G401 (cell line): ENCODE data around the gene IER3. TPM values are rescaled to one million over a fixed set of nuclear protein-coding genes. Genes with fewer than 3 reads are reported as not detected.
"Not testable (repeated sequence)": the region's sequence is repeated elsewhere in the genome, so short reads cannot be mapped to it uniquely, and the experiment has no call there.

Experiments used
- DNase-seq: peaks from one replicate; pipeline ENCODE4 v3.0.0-alpha.2; 2015; ENCODE audit warnings: low spot score
- in situ Hi-C: cut with HindIII; loops from 2 replicates; pipeline ENCODE4 v1.10.0; 2016; ENCODE audit warnings: low sequenced_read_pairs, mixed read lengths
- total RNA-seq: library from RNA; depleted of rRNA; stranded (reverse); fragments of >200 nt; shearing (Covaris generic); gene quantifications from 2 replicates; pipeline ENCODE4 v1.2.3, GENCODE V29; 2014

IER3 gene
- total RNA-seq, 1 experiment from 2014 or later = 257 TPM

DNA sequence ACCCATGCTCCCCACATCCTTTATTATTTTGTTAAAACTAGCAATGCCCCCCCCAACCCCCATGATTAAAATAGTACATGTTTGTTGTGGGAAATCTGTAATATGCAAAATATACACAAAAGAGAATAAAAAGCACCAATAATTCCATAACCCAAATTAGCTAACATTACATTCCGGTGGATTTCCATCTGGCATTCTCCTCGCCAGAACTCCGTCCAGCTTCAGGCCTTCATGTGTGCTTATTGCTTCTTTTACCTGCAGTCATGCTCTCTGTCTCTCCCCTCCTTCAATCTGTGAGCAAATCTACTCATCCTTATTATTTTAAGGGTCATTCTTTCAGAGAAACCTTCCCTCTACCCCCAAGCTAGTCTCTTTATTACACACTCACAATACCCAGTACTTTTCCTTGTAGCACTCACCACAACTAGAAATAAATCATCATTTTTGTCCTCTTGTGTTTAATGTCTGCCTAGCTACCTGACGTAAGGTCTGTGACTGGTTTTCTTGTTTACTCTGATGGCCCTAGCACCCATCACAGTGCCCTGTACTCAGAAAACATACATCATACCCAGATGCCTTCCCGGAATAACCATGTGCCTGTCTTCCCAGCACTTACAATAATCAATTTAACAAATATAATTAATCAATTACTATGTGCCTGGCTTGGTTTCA is 25.6 kb upstream of the IER3 start:
- in situ Hi-C loops = no loop called here
- DNase-seq = no peak

- in situ Hi-C loops = no loop called here
- no peak for DNase-seq
Observed at GRCh38 chr6:30769088-30769852, 24.9 kb upstream of the IER3 start.

DNA sequence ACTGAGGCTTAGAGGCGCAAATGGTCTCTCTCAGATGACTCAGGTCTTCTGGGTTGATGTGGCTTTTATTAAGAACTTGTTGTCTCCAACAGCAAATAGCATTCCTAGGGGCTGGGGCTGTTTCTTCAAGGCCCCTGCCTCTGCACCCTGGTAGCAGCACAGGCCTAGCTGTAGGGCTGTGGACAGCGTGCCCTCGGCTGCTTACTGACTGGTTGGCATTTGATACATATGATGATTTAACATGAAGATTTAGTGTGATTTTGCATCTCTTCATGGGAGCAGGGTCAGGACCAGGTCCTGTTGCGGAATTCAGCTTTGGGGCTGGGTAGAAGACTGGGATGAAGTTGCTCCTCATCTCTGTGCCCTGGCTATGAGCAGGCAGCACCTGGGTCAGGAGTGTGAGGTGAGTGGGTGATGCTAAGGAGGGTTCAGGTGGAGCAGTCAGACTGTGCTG is 24.3 kb upstream of the IER3 start:
- no peak for DNase-seq
- in situ Hi-C loops = no loop called here

- no peak for DNase-seq
- in situ Hi-C loops = no loop called here
Observed at GRCh38 chr6:30767944-30768301, 23.6 kb upstream of the IER3 start.

- no peak for DNase-seq
- in situ Hi-C loops = no loop called here
Observed at GRCh38 chr6:30767158-30767943, 23.0 kb upstream of the IER3 start.

DNA sequence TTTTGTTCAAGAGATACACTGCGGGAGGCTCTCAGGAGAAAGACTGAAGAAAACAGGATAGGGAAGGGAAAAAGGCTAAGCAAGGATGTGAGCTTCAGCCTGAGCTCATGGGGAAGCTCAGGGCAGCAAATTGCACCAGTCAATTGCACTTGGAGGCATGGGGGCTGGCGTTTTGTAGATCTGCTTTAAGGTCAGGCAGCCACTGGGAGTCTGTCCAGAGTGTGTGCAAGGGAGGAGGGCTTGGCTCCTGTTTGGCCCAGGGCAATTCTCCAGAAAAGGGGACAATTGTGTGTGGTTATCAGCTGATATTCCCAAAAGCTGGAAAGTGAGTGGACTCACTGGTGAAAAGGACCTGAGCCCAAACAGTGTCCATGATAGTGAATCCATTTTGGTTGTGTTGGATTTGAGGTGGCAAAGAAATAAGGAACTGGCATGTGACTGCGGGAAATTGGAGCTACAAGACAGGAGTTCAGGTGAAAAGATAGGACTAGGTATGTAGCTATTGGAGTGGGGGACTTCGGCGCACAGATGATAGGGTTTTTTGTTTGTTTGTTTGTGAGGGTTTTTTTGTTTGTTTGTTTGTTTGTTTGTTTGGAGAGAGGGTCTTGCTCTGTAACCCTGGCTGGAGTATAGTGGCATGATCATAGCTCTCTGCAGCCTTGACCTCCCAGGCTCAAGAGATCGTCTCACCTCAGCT is 22.3 kb upstream of the IER3 start:
- in situ Hi-C loops = no loop called here
- no peak for DNase-seq

- peak; percentile 61 for DNase-seq
- in situ Hi-C loops = not testable (repeated sequence)
Observed at GRCh38 chr6:30765495-30765894, 21.1 kb upstream of the IER3 start.

GRCh38 chr6:30764490-30765043 is 20.2 kb upstream of the IER3 start:
- in situ Hi-C loops = not testable (repeated sequence)
- DNase-seq = peak; percentile 31

GRCh38 chr6:30763618-30764489 is 19.5 kb upstream of the IER3 start:
- peak; percentile 81 for DNase-seq
- in situ Hi-C loops = no loop called here

DNA sequence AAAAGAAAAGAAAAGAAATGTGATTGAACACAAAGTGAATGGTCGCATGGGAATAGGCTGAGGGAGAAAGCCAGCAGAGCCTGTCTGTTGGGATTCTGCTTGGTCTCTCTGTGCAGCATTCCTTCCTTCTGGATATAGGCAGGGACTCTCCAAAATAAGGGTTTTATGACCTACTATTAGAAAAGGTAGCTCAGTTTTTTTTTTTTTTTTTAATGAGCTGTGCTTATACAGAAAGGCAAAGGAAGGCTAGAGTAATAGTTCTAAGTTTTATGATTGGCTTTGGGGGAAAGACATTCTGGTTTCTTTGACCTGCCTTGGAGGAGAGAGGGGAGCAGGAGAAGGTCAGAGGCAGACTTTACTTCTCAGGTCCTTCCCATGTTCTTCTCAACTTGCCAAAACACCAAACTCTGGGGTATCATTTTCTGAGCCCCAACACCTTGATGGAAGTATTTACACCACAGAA is 18.8 kb upstream of the IER3 start:
- in situ Hi-C loops = no loop called here
- DNase-seq = no peak

DNA sequence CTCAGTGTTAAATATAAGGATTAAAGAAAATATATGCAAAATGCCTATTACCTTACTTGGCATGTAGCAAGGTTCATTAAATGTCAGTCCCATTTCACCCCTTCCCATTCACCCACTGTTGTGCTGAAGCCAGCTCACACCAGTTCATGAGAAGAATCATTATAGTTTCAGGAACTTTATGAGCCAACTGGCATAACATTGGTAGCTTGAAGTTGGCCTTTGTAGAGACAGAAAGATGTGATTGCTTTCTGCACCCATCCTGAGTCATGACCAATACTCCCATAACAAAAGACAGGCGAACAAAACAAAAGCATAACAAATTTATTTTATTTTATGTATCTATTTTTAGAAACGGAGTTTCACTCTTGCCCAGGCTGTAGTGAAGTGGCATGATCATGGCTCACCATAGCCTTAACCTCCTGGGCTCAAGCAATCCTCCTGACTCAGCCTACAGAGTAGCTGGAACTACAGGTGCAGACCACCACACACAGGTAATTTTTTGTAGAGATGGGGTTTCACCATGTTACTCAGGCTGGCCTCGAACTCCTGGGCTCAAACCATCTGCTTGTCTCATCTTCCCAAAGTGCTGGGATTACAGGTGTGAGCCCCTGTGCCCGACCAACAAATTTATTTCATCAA is 17.6 kb upstream of the IER3 start:
- in situ Hi-C loops = no loop called here
- DNase-seq = no peak

DNA sequence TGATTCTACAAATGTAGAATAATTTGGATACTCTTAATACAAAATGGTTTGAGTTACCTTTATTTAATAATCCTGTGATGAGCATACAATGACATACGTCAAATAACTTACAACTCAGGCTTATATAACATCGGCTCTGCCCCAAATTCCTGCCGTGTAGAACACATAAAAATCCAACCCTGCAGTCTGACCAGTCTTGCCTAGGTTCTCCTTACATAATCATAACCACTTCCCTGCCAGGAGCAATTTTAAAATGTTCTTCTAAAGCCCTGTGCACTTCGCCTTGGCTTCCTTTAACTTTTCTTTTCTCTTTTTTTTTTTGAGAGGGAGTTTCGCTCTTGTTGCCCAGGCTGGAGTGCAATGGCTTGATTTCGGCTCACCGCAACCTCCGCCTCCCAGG is 16.2 kb upstream of the IER3 start:
- in situ Hi-C loops = no loop called here
- DNase-seq = no peak

- in situ Hi-C loops = no loop called here
- no peak for DNase-seq
Observed at GRCh38 chr6:30759575-30760239, 15.4 kb upstream of the IER3 start.

DNA sequence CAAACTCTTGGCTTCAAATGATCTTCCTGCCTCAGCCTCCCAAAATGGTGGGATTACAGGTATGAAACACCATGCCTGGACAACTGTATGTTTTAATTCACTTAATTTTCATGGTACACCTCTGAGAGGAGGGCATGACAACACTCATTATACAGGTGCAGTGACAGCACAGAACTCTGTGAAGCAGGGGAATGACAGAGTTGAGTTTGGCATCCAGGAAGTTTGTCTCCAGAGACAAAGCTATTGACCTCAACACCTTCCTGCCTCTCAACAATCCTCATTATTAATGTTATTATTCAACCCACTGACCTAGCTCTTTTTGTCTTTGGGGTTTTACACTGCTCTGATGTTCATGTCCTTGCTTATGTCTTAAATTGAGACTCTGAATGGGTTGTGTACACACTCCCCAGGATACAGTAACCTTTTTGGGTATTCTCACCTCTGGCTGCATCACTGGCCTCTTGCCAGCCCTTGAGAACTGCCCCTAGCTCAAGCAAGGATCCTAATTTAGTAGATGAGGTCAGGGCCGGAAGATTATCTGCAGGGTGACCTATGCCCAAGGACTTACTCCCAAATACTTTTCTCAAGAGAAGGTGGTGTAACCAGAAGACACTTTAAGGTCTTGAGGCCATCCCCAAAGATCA is 13.0 kb upstream of the IER3 start:
- in situ Hi-C loops = no loop called here
- no peak for DNase-seq

- DNase-seq, in situ Hi-C loops: not testable (repeated sequence)
Observed at GRCh38 chr6:30756405-30757003, 12.2 kb upstream of the IER3 start.

- in situ Hi-C loops = no loop called here
- no peak for DNase-seq
Observed at GRCh38 chr6:30754631-30755030, 10.3 kb upstream of the IER3 start.
